T-helper 22 cell (primary cell): ENCODE measurements around the gene LARP6.
"Not testable (repeated sequence)": the region's sequence is repeated elsewhere in the genome, so short reads cannot be mapped to it uniquely, and the experiment has no call there.

Experiments used
- DNase-seq: peaks from one replicate; pipeline ENCODE4 v3.0.0-alpha.2; 2020; ENCODE audit warnings: low read depth

LARP6 gene

GRCh38 chr15:70829371-70830166 is 24.4 kb downstream of the LARP6 start:
- no peak for DNase-seq

- DNase-seq = no peak
Observed at GRCh38 chr15:70827721-70828120, 26.2 kb downstream of the LARP6 start.

GRCh38 chr15:70826634-70827033 is 27.3 kb downstream of the LARP6 start:
- no peak for DNase-seq

DNA sequence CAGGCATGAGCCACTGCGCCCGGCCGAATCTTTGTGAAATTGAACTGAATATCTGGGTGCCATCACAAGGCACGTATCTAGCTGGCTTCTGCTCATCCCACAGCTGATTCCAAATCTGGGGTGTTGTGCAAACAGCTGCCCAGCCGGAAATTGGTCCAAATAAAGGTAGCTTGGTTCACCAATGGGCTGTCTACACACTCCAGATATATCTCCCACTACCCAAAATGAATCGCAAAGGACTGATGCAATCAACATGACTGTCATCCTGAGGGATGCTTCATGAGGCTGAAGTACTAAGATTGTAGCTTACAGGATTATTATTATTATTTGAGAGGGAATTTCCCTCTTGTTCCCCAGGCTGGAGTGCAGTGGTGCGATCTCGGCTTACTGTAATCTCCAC is 28.1 kb downstream of the LARP6 start:
- no peak for DNase-seq

GRCh38 chr15:70823196-70823595 is 30.8 kb downstream of the LARP6 start:
- DNase-seq = no peak

- no peak for DNase-seq
Observed at GRCh38 chr15:70820214-70820613, 33.7 kb downstream of the LARP6 start.

DNA sequence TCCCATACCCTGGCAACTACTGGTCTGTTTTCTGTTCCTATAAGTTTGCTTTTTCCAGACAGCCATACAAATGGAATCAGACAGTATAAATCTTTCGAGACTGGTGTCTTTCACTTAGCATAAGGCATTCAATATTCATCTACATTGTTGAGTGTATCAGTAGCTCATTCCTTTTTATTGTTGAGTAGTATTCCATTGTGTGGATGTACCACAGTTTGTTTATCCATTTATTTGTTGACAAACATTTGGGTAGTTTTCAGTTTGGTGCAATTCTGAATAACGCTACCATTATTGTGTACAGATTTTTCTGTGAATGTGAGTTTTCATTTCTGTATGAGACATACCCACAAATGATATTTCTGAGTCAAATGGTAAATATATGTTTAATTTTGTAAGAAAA is 35.4 kb downstream of the LARP6 start:
- no peak for DNase-seq

DNA sequence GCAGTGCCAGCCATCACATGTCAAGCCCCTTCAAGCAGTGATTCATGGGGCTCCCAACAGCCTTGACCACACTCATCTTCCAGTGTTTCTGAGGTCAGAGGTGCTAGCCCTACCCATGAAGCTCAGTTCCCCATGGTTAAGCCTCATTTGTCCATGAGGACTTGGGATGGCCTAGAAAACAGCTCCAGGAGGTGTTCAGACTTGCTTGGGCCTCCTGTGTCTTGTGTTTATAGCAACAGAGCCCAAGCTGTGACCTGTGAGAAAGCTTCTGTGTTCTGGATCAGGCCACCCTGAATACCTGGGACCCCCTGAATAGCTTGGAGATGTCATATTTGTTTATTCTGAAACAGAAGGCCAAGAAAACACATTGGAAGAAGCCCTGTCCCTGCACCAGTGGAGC is 36.7 kb downstream of the LARP6 start:
- no peak for DNase-seq

DNA sequence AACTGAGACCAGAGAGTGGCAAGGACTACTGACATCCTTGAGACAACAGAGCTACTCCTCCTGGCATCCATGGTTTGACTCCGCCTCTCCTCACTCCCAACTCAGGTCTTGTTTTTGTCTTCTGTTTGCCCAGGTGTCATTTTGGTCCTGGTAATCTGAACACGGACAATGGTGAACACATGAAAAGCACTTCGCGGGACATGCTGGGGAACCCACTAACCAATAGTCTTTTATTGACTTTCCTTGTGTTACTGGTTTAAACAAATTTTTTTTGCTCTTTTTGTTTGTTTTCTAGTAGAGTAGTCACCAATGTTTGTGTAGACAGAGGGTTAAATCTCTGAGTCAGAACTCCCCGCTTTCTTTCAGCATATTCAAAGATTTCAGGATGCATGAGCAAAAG is 38.4 kb downstream of the LARP6 start:
- DNase-seq = no peak

- DNase-seq = not testable (repeated sequence)
Observed at GRCh38 chr15:70815011-70815410, 38.9 kb downstream of the LARP6 start.

- DNase-seq = no peak
Observed at GRCh38 chr15:70812827-70813364, 41.1 kb downstream of the LARP6 start.

DNA sequence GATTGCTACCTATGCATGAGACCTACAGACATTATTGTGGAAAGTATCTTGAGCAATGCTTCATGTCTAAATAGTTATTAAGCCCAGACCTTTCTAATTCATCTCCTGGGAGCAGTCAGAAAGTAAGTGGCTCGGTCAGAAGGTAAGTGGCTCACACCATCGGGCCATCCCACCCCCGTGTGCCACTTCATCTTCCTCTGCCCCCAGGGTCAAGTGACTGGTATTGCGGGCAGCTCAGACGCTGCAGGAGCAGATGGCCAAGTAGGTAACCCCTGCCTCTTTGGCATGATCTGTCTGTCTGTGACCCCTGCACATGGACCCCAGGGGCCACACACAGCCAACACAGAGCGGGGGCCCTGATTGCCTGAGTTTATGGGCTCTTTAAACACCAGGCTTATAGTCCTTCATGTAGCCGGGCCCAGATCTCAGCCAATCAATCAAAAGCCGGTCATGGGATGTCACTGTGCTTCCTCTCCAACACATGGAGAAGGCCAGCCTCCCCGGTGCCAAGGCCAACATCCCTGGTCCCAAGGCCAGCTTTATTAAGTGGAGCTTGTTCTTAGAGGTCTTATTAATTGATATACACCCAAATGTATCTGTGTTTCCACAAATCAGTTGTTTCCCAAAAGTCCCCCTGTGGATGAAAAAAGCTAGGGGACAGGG is 42.9 kb downstream of the LARP6 start:
- no peak for DNase-seq

- no peak for DNase-seq
Observed at GRCh38 chr15:70806992-70807712, 46.8 kb downstream of the LARP6 start.

DNA sequence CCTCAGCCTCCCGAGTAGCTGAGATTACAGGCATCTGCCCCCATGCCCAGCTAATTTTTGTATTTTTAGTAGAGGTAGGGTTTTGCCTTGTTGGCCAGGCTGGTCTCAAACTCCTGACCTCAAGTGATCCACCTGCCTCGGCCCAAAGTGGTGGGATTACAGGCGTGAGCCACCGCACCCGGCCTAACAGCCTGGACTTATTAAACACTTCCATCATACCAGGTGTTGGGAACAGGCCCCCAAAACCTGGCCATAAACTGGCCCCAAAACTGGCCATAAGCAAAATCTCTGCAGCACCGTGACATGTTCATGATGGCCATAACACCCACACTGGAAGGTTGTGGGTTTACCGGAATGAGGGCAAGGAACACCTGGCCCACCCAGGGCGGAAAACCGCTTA is 49.6 kb downstream of the LARP6 start:
- not testable (repeated sequence) for DNase-seq

DNA sequence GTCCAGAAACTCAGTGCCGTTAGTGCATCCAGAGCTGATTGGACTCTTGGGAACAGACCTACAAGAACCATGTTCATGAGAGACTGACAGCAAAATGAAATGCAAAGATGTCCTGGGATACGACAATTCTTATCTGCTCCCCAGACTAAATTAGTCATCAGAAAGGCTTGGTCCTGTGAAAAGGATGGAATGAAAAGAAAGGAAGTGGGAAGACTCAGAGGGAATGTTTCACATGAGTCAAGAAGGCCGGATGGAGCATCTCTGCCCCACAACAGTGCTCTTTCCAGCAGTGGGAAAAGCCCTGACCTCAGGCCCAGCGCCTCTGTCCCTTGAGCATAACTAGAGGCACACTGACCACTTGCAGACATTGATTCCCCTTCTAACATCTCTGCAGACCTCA is 51.3 kb downstream of the LARP6 start:
- no peak for DNase-seq

- no peak for DNase-seq
Observed at GRCh38 chr15:70801109-70801508, 52.8 kb downstream of the LARP6 start.

- no peak for DNase-seq
Observed at GRCh38 chr15:70799667-70800450, 54.1 kb downstream of the LARP6 start.

- DNase-seq = no peak
Observed at GRCh38 chr15:70797464-70797863, 56.5 kb downstream of the LARP6 start.

- DNase-seq = no peak
Observed at GRCh38 chr15:70796516-70797310, 57.2 kb downstream of the LARP6 start.

GRCh38 chr15:70795311-70795665 is 58.7 kb downstream of the LARP6 start:
- DNase-seq = no peak

DNA sequence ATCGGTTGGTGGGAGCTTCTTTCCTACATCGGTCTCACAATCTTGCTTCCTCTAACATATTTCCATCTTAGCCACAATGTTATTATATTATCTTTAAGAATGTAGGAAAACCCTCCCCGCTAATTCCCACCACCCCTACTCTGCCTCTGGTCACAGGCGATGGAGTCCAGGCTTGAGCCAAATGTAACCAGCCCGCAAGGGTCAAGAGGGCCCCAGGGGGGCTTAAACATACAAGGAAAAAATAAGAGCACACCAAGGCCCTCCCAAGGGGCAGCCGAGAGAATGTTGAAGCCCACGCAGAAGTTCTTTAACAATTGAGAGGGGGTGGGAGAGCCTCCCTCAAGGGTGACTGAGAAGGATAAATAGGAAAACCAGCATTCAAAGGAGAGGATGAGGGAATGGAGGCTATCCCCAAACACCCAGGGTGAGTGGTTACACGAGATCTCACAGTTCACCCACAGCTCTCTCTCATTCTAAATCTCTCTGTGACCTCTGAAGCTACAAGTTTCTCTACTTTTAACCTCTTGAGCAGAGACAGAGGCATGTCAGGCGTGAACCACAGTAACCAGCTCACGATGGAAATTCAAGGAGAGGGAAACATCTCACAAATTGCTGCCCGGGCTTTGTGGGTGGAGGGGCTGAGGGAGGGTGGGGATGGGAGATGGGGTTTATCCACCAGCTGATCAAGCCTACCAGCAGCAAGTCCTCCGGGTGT is 59.2 kb downstream of the LARP6 start:
- no peak for DNase-seq
